Measurements from ENCODE around the gene HOXD3.

Gene HOXD3

GRCh38 chr2:176121190-176122051 lies 35.7 kb upstream of the HOXD3 start:
- DNase-seq (ENCODE audit: low spot score) = no peak

GRCh38 chr2:176122052-176122682 lies 34.9 kb upstream of the HOXD3 start:
- peak; percentile 84 for DNase-seq (ENCODE audit: low spot score)

GRCh38 chr2:176122683-176123410 lies 34.3 kb upstream of the HOXD3 start, which contains the start of gene HOXD9:
Gene HOXD9, plus strand, starts transcription at chr2:176122719. Its CDS starts 50 bp downstream, at chr2:176122769.
- DNase-seq (ENCODE audit: low spot score) = peak; percentile 77

- no peak for DNase-seq (ENCODE audit: low spot score)
These were observed 33.5 kb upstream of the HOXD3 start for GRCh38 chr2:176123411-176124109.

GRCh38 chr2:176124110-176124946 lies 32.8 kb upstream of the HOXD3 start:
- no peak for DNase-seq (ENCODE audit: low spot score)

- no peak for DNase-seq (ENCODE audit: low spot score)
These were observed 31.9 kb upstream of the HOXD3 start for GRCh38 chr2:176124947-176125771.

- DNase-seq (ENCODE audit: low spot score) = no peak
These were observed 31.4 kb upstream of the HOXD3 start for GRCh38 chr2:176125772-176126054.

- DNase-seq (ENCODE audit: low spot score) = no peak
These were observed 30.0 kb upstream of the HOXD3 start for GRCh38 chr2:176126929-176127773.

GRCh38 chr2:176127774-176128072 lies 29.4 kb upstream of the HOXD3 start:
- DNase-seq (ENCODE audit: low spot score) = no peak

- DNase-seq (ENCODE audit: low spot score) = no peak
These were observed 28.7 kb upstream of the HOXD3 start for GRCh38 chr2:176128172-176128981.

GRCh38 chr2:176128982-176129796 lies 27.9 kb upstream of the HOXD3 start, which contains the start of gene HOXD8:
Gene HOXD8, plus strand, starts transcription at chr2:176129705. Its CDS starts 662 bp downstream, at chr2:176130367.
- peak; percentile 92 for DNase-seq (ENCODE audit: low spot score)

GRCh38 chr2:176129813-176130146 lies 27.3 kb upstream of the HOXD3 start:
- peak; percentile 83 for DNase-seq (ENCODE audit: low spot score)

GRCh38 chr2:176130147-176130956 lies 26.8 kb upstream of the HOXD3 start:
- DNase-seq (ENCODE audit: low spot score) = peak; percentile 87

GRCh38 chr2:176130957-176131847 lies 25.9 kb upstream of the HOXD3 start:
- no peak for DNase-seq (ENCODE audit: low spot score)

GRCh38 chr2:176131848-176132158 lies 25.3 kb upstream of the HOXD3 start:
- DNase-seq (ENCODE audit: low spot score) = no peak

All from left forelimb (tissue), 1 donor.